ENCODE measurements around the gene CYP19A1.

Gene CYP19A1

GRCh38 chr15:51260202-51260601, 78.2 kb downstream of the CYP19A1 start:
- no peak for TF ChIP-seq CTCF (conservative IDR thresholded peaks at IDR 0.05; ENCODE audit: low read depth, low read length)
- DNase-seq (ENCODE audit: low read depth) = no peak
- H3K4me3 ChIP-seq (ENCODE audit: low read length) = no peak overlapping the region

GRCh38 chr15:51255533-51255932, 82.9 kb downstream of the CYP19A1 start:
- no peak for TF ChIP-seq CTCF (conservative IDR thresholded peaks at IDR 0.05; ENCODE audit: low read depth, low read length)
- no peak overlapping the region for H3K4me3 ChIP-seq (ENCODE audit: low read length)
- no peak for DNase-seq (ENCODE audit: low read depth)

- no peak overlapping the region for H3K4me3 ChIP-seq (ENCODE audit: low read length)
- no peak for TF ChIP-seq CTCF (conservative IDR thresholded peaks at IDR 0.05; ENCODE audit: low read depth, low read length)
- no peak for DNase-seq (ENCODE audit: low read depth)
These were observed 85.0 kb downstream of the CYP19A1 start for GRCh38 chr15:51253366-51253765.

GRCh38 chr15:51252671-51253070, 85.7 kb downstream of the CYP19A1 start:
- no peak for DNase-seq (ENCODE audit: low read depth)
- H3K4me3 ChIP-seq (ENCODE audit: low read length) = no peak overlapping the region
- no peak for TF ChIP-seq CTCF (conservative IDR thresholded peaks at IDR 0.05; ENCODE audit: low read depth, low read length)

GRCh38 chr15:51251556-51251955, 86.8 kb downstream of the CYP19A1 start:
- no peak for DNase-seq (ENCODE audit: low read depth)
- TF ChIP-seq CTCF (conservative IDR thresholded peaks at IDR 0.05; ENCODE audit: low read depth, low read length) = no peak

DNA sequence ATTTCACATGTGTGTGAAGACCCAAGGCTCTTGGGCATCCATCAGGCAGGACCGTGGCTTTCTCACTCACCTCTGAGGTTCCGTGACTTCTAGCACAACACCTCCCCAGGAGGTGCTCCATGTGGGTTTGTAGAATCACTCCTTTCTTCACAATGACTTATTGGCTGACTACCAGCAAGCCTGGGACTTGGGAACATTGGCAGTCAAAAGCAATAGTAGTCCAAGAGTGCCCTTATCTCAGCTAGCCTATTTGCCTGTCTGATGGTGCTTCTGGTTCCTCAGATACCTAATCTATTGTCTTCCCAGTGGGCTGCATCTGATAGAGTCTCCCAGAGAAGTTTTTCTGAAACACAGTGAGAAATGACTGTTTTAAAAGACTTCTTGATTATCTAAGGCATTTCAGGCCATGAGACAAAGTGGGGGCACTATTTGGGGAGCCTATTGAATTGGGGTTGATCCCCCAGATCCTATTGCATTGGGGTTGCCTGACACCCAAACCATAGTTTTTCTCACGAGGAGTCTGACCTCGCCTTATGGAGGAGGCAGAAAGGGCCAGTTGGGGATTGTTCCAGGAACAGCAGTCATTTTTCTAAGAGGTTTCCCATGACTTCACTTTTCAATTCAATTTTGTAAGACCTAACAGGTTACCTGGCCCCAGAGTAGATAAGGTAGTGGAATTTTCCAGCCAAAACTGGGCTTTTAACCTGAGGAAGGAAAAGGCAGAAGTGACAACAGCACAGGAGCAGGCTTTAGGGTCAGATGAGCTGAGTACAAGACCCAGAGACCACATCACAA, 88.0 kb downstream of the CYP19A1 start:
- no peak for DNase-seq (ENCODE audit: low read depth)
- TF ChIP-seq CTCF (conservative IDR thresholded peaks at IDR 0.05; ENCODE audit: low read depth, low read length) = no peak
- no peak overlapping the region for H3K4me3 ChIP-seq (ENCODE audit: low read length)

More at GRCh38 chr15:51251556-51251955, 86.8 kb downstream of the CYP19A1 start:
- H3K4me3 ChIP-seq (ENCODE audit: low read length) = no peak overlapping the region

- DNase-seq (ENCODE audit: low read depth) = no peak
- no peak overlapping the region for H3K4me3 ChIP-seq (ENCODE audit: low read length)
- no peak for TF ChIP-seq CTCF (conservative IDR thresholded peaks at IDR 0.05; ENCODE audit: low read depth, low read length)
These were observed 92.8 kb downstream of the CYP19A1 start for GRCh38 chr15:51245628-51246027.
